H1 (cell line): ENCODE results near the gene GSX1. TPM values are rescaled to one million over a fixed set of nuclear protein-coding genes. Genes with fewer than 3 reads are reported as not detected.

ENCODE experiments used
- CHD2 ChIP-seq: IDR thresholded peaks from 2 replicates; pipeline ENCODE4 v1.6.1; 2012; ENCODE audit warnings: low read length, improper control_type of control experiment
- FOSL1 ChIP-seq: IDR thresholded peaks from 2 replicates; pipeline ENCODE4 v1.6.1; 2011; ENCODE audit warnings: mild to moderate bottlenecking, low read depth, low read length, moderate library complexity; ENCODE audit not compliant: insufficient read depth
- NANOG ChIP-seq: IDR thresholded peaks from 2 replicates; pipeline ENCODE4 v1.6.1; 2011; ENCODE audit warnings: low read length, low read depth, mild to moderate bottlenecking, inconsistent platforms; ENCODE audit not compliant: insufficient read depth, poor library complexity, severe bottlenecking
- RAD21 ChIP-seq, 2 experiments: IDR thresholded peaks in 1 of 2; conservative IDR thresholded peaks in 1 of 2; 2 replicates each; pipeline ENCODE4 v1.6.1; 2011; ENCODE audit warnings: low read depth in 2 of 2, low read length in 2 of 2, improper control_type of control experiment in 1 of 2, inconsistent platforms in 1 of 2, mild to moderate bottlenecking in 1 of 2, moderate library complexity in 1 of 2
- TBP ChIP-seq: IDR thresholded peaks from 2 replicates; pipeline ENCODE4 v1.6.1; 2011; ENCODE audit warnings: low read depth, low read length, improper control_type of control experiment
- USF2 ChIP-seq: IDR thresholded peaks from 2 replicates; pipeline ENCODE4 v1.6.1; 2011; ENCODE audit warnings: low read length, improper control_type of control experiment
- polyA plus RNA-seq, 7 experiments: library from polyadenylated mRNA; depleted of rRNA in 3 of 7; stranded (reverse) in 5 of 7; unstranded in 2 of 7; fragments of >200 nt in 5 of 7; fragments of 200-250 nt in 2 of 7; gene quantifications; 1 replicate in 5 of 7; 2 replicates in 1 of 7; 4 replicates in 1 of 7; pipeline versions ENCODE4 v1.2.1 to v1.2.3, GENCODE V29; 2011 to 2013; ENCODE audit warnings: missing spikeins in 2 of 7, mixed read lengths in 2 of 7
- total RNA-seq: library from RNA; stranded (reverse); fragmentation: NEBNext Ultra II Directional; extraction: Animal tissue kit (Norgen Biotek cat#: 25700); gene quantifications from 2 replicates; pipeline ENCODE4 v1.2.1, GENCODE V29; 2021

The GSX1 gene
- total and polyA plus RNA-seq, 2 of the 8 experiments (the other 6 are each of a cell fraction or from before 2014, with no cell fraction given), result not detected

GRCh38 chr13:27824121-27824520, 31.8 kb downstream of the GSX1 start (continued):
- TF ChIP-seq USF2 (no peak), CHD2 (no peak), NANOG (no peak), FOSL1 (no peak), TBP (no peak), RAD21 (IDR thresholded peaks at IDR 0.05 in 1 of 2, conservative IDR thresholded peaks at IDR 0.05 in 1 of 2; ENCODE audit: low read depth in 2 of 2, low read length in 2 of 2) (no peak)
